ENCODE measurements around the gene PAIP2B.
"Not testable (repeated sequence)": the region's sequence is repeated elsewhere in the genome, so short reads cannot be mapped to it uniquely, and the experiment has no call there.

The PAIP2B gene

GRCh38 chr2:71250935-71251334, 24.0 kb upstream of the PAIP2B start:
- DNase-seq (ENCODE audit: insufficient read length, low spot score) (no peak), FAIRE-seq (no peak)
- TF ChIP-seq POLR2AphosphoS5 (IDR thresholded peaks at IDR 0.05; ENCODE audit: low read depth, low read length), result no peak
- TF ChIP-seq POU2F2 (IDR thresholded peaks at IDR 0.05; ENCODE audit: low read depth, low read length), result no peak
- TF ChIP-seq POLR2A (IDR thresholded peaks at IDR 0.05; ENCODE audit: low read depth, low read length), result no peak
- TF ChIP-seq PAX5 (IDR thresholded peaks at IDR 0.05; ENCODE audit: insufficient read depth, low read length, severe bottlenecking), result no peak
- no peak for TF ChIP-seq SPI1 (IDR thresholded peaks at IDR 0.05; ENCODE audit: low read depth, low read length)
- TF ChIP-seq TAF1 (IDR thresholded peaks at IDR 0.05; ENCODE audit: low read depth, low read length), result no peak

- no peak for FAIRE-seq
- no peak for DNase-seq (ENCODE audit: insufficient read length, low spot score)
- TF ChIP-seq POLR2AphosphoS5 (IDR thresholded peaks at IDR 0.05; ENCODE audit: low read depth, low read length), result no peak
- TF ChIP-seq PAX5 (IDR thresholded peaks at IDR 0.05; ENCODE audit: insufficient read depth, low read length, severe bottlenecking), result no peak
- TF ChIP-seq TAF1 (IDR thresholded peaks at IDR 0.05; ENCODE audit: low read depth, low read length), result no peak
- no peak for TF ChIP-seq POU2F2 (IDR thresholded peaks at IDR 0.05; ENCODE audit: low read depth, low read length)
- no peak for TF ChIP-seq POLR2A (IDR thresholded peaks at IDR 0.05; ENCODE audit: low read depth, low read length)
- no peak for TF ChIP-seq SPI1 (IDR thresholded peaks at IDR 0.05; ENCODE audit: low read depth, low read length)
Observed at GRCh38 chr2:71244302-71244660, 17.4 kb upstream of the PAIP2B start.

DNA sequence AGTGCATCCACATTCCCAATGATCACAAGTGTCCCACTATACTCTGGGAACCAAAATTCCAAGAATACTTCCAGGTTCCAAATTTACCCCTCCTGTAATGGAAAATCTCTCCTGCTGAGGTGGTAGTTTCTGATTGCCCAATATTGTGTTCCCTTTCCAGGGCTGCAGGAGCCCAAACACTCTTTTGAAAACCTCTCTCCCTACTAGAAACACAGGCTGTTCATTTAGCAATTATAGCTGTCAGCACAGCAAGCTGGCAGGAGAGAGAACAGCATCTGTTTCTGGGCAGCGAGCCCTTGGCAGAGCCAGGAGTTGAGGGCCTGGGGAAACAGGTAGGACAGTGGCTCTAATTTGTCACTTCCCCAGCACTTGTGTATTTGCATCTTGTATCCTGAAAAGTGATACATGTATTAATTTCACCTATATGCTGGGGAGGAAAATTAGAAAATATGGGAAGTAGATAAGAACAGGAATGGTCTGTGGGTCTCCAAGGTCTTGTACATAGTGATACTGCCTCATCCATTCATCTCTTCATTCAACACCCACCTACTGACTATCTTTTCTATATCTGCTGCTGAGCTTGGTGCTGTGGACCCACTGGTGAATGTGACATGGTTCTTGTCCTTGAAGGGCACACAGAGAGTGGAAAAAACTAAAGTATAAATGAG, 16.9 kb upstream of the PAIP2B start:
- no peak for FAIRE-seq
- TF ChIP-seq PAX5 (IDR thresholded peaks at IDR 0.05; ENCODE audit: insufficient read depth, low read length, severe bottlenecking) (no peak), POU2F2 (IDR thresholded peaks at IDR 0.05; ENCODE audit: low read depth, low read length) (no peak), POLR2AphosphoS5 (IDR thresholded peaks at IDR 0.05; ENCODE audit: low read depth, low read length) (no peak), SPI1 (IDR thresholded peaks at IDR 0.05; ENCODE audit: low read depth, low read length) (no peak), TAF1 (IDR thresholded peaks at IDR 0.05; ENCODE audit: low read depth, low read length) (no peak), POLR2A (IDR thresholded peaks at IDR 0.05; ENCODE audit: low read depth, low read length) (no peak)
- no peak for DNase-seq (ENCODE audit: insufficient read length, low spot score)

DNA sequence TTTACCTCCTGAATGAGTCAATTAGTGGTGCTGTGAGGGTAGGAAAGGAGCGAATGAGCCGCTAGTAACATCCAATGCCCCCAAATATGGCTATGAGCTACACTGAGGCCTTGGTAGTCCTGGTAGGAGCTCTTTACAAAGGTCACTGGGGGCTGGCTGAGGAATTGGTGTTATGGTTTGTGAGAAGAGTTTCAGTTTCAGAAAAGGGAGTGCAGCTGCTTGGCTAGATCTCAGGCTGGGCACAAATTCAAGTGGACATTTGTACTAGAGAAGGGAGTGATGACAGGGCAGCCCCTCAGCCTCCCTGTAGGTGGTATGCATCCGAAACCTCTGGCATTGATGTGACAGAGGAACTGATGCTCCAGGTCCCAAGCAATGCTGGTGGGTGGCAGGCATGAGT, 13.9 kb upstream of the PAIP2B start:
- TF ChIP-seq SPI1 (IDR thresholded peaks at IDR 0.05; ENCODE audit: low read depth, low read length) (no peak), PAX5 (IDR thresholded peaks at IDR 0.05; ENCODE audit: insufficient read depth, low read length, severe bottlenecking) (no peak), TAF1 (IDR thresholded peaks at IDR 0.05; ENCODE audit: low read depth, low read length) (no peak), POLR2A (IDR thresholded peaks at IDR 0.05; ENCODE audit: low read depth, low read length) (no peak), POLR2AphosphoS5 (IDR thresholded peaks at IDR 0.05; ENCODE audit: low read depth, low read length) (no peak), POU2F2 (IDR thresholded peaks at IDR 0.05; ENCODE audit: low read depth, low read length) (no peak)
- FAIRE-seq (no peak), DNase-seq (ENCODE audit: insufficient read length, low spot score) (no peak)

DNA sequence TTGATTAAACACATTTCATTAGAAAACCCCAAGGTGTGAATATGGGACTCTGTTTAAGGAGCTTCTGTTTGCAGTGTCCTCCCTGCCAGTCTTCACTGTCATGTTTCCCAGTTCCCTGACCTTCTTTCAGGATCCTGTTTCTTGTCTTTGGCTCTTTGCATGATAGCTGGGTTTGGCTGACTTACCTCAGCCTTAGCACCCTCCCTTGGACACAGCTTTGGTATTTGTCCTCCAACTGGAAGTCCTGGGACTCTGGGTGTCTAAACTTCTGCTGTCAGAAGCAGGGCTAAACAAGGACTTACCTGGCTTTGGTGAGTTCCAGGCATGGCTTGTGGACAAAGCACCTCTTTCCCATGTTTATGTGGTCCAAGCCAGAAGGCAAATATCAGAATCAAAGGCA, 11.2 kb upstream of the PAIP2B start:
- no peak for TF ChIP-seq POU2F2 (IDR thresholded peaks at IDR 0.05; ENCODE audit: low read depth, low read length)
- no peak for TF ChIP-seq PAX5 (IDR thresholded peaks at IDR 0.05; ENCODE audit: insufficient read depth, low read length, severe bottlenecking)
- no peak for TF ChIP-seq SPI1 (IDR thresholded peaks at IDR 0.05; ENCODE audit: low read depth, low read length)
- no peak for TF ChIP-seq POLR2A (IDR thresholded peaks at IDR 0.05; ENCODE audit: low read depth, low read length)
- no peak for TF ChIP-seq POLR2AphosphoS5 (IDR thresholded peaks at IDR 0.05; ENCODE audit: low read depth, low read length)
- TF ChIP-seq TAF1 (IDR thresholded peaks at IDR 0.05; ENCODE audit: low read depth, low read length), result no peak
- FAIRE-seq, result no peak

GRCh38 chr2:71235930-71236587, 9.2 kb upstream of the PAIP2B start:
- FAIRE-seq (no peak), DNase-seq (ENCODE audit: insufficient read length, low spot score) (no peak)
- TF ChIP-seq SPI1 (IDR thresholded peaks at IDR 0.05; ENCODE audit: low read depth, low read length) (peak; percentile 42; the same call in 1 of the 2 replicates), POLR2A (IDR thresholded peaks at IDR 0.05; ENCODE audit: low read depth, low read length) (no peak)

More for the DNA sequence above, 11.2 kb upstream of the PAIP2B start:
- no peak for DNase-seq (ENCODE audit: insufficient read length, low spot score)

GRCh38 chr2:71233072-71233471, 6.2 kb upstream of the PAIP2B start:
- FAIRE-seq; DNase-seq (ENCODE audit: insufficient read length, low spot score): not testable (repeated sequence)

GRCh38 chr2:71226096-71226964, 573 bp downstream of the PAIP2B start:
- FAIRE-seq, result no peak
- TF ChIP-seq SPI1 (IDR thresholded peaks at IDR 0.05; ENCODE audit: low read depth, low read length) (no peak), POLR2AphosphoS5 (IDR thresholded peaks at IDR 0.05; ENCODE audit: low read depth, low read length) (no peak), POLR2A (IDR thresholded peaks at IDR 0.05; ENCODE audit: low read depth, low read length) (no peak), POU2F2 (IDR thresholded peaks at IDR 0.05; ENCODE audit: low read depth, low read length) (no peak), PAX5 (IDR thresholded peaks at IDR 0.05; ENCODE audit: insufficient read depth, low read length, severe bottlenecking) (no peak), TAF1 (IDR thresholded peaks at IDR 0.05; ENCODE audit: low read depth, low read length) (no peak)
- peak; percentile 5 for DNase-seq (ENCODE audit: insufficient read length, low spot score)

DNA sequence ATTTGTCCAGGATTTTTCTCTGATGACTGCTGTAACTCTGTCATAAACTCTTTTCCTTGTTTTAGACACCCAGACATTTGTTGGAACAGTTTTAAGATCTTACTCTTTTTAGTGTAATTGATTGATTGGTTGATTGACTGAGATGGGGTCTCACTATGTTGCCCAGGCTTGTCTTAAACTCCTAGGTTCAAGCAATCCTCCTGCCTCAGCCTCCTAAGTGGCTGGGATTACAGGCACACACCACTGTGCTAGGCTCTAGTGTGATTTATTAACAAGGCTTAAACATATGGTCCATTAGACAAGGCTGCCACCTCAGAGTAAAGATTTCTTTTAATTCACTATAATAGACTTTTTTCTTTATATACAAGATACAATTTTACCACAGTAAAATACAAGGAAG, 2.0 kb downstream of the PAIP2B start:
- FAIRE-seq (no peak), DNase-seq (ENCODE audit: insufficient read length, low spot score) (no peak)
- TF ChIP-seq POU2F2 (IDR thresholded peaks at IDR 0.05; ENCODE audit: low read depth, low read length), result no peak
- TF ChIP-seq TAF1 (IDR thresholded peaks at IDR 0.05; ENCODE audit: low read depth, low read length), result no peak
- TF ChIP-seq SPI1 (IDR thresholded peaks at IDR 0.05; ENCODE audit: low read depth, low read length), result no peak
- no peak for TF ChIP-seq POLR2A (IDR thresholded peaks at IDR 0.05; ENCODE audit: low read depth, low read length)
- TF ChIP-seq POLR2AphosphoS5 (IDR thresholded peaks at IDR 0.05; ENCODE audit: low read depth, low read length), result no peak
- TF ChIP-seq PAX5 (IDR thresholded peaks at IDR 0.05; ENCODE audit: insufficient read depth, low read length, severe bottlenecking), result no peak

Data from GM12891 (cell line).